ENCODE data around the gene CGRRF1. TPM values are rescaled to one million over a fixed set of nuclear protein-coding genes. Genes with fewer than 3 reads are reported as not detected.

CGRRF1 gene
- polyA plus RNA-seq, 5 donors = 24.2 to 32.4 (median 28.9) TPM

DNA sequence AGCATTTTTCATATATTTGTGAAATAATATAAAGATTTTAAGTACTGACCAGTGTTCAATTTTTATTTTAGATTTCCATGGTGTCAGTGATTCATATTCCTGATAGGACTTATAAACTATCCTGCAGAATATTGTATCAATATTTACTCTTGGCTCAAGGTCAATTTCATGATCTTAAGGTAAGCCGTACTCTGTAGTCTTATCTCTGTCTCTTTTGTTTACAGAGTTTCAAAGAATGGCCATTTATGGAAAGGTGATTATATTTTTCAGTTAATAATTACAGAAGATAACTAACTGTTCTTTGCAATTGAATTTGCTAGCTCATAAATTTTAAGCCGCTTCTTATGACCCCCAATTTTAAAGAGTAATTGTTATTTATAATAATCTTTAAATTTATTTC is 27.9 kb downstream of the CGRRF1 start:
- no peak for DNase-seq

GRCh38 chr14:54538055-54538454 is 28.3 kb downstream of the CGRRF1 start:
- DNase-seq = no peak

DNA sequence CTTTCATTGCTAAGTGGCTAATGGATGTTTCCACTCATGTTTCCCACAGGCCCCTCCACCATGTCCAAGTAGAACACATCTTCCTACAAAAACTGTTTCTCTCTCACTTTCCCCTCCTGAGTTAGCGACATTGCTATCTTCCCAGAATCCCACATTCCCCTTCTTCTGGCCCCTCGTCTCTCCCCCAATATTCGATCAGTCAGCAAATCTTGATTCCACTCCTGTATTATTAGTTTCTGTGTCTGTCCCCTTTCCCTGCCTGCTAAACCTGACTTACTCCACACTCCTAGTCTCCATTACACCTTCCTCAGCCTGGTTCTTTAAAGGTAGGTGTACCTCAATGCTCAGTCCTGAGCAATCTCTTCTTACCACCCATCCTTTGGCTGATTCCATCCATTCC is 37.9 kb downstream of the CGRRF1 start:
- DNase-seq = no peak

- DNase-seq = no peak
Measured at GRCh38 chr14:54548491-54548890, 38.8 kb downstream of the CGRRF1 start.

DNA sequence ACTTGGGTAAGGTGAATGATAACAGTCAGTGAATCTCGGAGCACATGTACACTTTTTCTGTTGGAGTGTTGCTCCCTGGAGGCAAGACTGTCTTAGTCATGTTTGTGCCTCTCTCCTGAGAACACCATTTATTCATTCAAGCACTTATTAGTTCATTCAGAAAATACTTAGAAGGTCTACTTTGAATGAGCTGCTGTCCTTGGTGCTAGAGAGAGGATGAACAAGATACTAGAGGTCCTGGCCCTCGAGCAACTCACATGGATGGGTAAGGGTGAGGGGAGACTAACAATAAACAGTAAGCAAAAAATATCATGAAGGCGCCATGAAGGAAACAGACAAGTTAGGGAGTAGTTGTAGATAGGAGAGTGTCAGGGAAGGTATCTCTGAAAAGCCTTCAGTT is 40.2 kb downstream of the CGRRF1 start:
- DNase-seq = no peak

DNA sequence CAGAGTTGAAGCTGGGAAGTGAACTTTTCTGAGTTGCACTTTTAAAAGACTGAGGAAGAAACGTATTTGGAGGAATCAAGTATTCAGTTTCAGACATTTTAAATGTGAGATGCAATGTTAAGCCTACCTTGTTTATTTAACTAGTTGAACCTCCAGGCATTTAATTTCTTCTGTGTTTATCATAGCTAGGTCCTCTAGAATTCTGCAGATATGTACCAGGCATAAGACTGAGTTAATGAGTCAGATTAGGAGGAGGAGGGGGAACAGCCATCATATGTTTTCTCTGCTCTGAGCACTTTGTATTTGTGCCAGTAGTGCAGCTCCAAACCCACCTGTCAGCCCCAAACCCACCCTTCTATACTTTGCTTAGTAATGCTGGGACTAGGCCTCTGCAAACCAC is 40.8 kb downstream of the CGRRF1 start:
- DNase-seq = no peak

GRCh38 chr14:54554401-54554800 is 44.7 kb downstream of the CGRRF1 start:
- DNase-seq = no peak

- DNase-seq = no peak
Measured at GRCh38 chr14:54555651-54556050, 45.9 kb downstream of the CGRRF1 start.

DNA sequence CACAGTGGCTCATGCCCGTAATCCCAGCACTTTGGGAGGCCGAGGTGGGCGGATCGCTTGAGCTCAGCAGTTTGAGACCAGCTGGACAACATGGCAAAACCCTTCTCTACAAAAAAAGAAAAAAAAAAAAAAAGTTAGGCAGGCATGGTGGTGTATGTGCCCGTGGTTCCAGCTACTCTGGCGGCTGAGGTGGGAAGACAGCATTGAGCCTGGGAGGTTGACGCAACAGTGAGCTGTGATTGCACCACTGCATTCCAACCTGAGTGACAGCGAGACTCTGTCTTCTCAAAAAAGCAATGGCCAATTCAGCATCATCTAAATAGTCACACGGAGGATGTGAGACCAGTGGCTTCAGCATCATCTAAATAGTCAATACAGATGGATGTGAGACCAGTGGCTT is 46.8 kb downstream of the CGRRF1 start:
- DNase-seq = no peak

- no peak for DNase-seq
Measured at GRCh38 chr14:54562334-54562733, 52.6 kb downstream of the CGRRF1 start.

DNA sequence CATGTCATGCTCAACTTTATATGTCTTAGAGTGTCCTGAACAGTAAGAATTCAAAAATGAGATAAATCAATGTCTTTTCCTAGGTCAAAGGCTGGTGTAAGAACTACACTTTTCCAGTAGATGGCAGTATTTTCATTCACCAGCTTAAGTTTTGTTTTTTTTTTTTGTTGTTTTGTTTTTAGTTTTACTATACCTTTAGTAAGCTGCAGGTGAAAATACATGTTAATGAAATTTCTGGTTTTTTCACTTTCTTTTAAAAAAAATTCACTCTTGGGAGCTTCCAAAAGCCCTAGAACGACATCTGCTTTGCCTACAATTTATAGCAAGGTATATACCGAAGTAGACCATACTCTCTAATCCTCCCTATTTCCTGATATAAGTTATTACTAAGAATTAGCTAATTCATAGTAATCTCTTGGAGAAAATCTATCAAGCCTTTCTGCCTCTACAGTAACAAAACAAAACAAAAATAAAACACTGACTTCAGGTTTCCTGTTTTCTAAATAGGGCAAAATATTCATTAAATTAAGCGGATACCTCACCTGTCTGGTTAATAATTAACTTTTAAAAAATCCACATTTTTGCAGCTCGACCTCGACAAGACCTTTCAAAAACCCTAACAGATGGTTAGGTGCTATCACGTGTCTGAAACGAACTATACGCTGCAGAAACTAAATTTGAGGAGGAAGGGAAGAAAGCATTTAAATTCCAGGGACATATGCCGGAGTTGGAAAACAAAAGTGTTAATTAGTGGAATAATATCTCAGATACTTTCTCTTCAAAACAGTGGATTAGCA is 54.6 kb downstream of the CGRRF1 start:
- peak; percentile 36 to 40 for DNase-seq

DNA sequence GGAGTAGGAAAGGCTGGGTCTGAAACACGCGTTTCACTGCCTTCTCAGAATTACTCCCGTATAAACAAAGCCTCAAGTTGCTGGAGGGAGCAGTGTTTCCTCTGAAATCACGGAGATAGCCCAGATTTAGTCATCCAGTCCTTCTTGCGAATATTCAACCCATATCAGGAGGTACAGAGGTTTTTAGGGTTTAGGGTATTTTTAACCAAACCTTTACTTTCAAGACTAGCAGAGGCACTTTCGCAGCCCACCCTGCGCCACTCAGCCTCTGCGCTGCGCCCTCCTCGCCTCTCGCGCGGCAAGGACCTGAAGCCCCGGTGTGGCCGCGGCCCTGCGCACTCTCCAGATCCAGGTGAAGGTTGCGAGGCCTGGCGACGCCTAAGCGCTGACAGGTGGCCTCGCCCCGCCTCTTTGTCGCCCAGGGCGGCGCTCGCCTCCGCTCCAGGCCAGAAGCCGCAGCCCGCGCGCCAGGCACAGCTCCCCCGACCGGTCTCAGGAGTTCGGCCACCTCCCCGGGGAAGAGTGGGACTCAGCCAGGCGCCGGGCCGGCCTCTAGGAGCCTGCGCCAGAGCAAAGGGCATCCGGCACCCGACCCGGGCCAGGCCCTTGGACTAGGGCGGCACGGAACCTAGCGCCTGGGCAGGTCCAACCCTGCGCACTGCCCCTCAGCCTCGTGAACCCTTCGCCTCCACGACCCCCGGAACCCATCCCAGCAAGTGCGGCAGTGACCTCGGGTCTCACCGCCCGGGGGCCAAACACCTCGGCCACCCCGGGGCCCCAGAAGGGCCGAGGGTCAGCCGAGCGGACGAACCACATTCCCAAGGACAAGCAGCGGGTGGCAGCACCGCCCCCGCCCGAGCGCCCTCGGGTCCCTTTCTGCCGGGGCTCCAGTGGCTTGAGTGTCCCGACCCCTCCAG is 55.4 kb downstream of the CGRRF1 start:
- DNase-seq = peak; percentile 56 to 62

DNA sequence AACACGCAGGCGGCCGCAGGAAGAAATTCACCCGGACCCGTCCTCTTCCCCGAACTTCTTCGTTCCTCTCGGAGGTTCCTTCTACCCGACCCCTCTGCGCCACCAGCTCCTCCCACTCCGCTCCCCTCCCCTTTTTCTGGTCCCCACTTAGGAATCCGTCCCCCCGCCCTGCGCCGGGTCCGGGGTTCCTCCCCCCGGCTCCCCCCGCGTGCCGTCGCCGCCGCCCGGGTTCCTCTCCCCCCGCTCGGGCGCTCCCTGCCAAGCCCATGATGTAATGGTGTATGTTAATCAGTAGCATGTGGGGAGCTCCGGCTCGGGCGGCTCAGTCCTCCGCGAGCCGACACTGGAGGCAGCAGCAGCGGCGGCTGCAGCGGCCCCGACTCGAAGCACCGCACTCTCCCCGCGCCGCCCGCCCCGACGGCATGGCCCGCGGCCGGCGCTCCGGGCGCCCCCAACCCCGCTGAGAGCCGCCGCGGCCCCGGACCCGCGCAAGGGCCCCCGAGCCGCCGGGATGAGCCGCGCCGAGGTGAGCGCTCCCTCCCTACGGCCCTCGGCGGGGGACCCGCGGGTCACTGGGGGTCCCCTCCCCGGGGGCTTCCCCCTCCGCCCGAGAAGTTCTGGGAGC is 56.2 kb downstream of the CGRRF1 start:
- DNase-seq = peak; percentile 89 to 91

DNA sequence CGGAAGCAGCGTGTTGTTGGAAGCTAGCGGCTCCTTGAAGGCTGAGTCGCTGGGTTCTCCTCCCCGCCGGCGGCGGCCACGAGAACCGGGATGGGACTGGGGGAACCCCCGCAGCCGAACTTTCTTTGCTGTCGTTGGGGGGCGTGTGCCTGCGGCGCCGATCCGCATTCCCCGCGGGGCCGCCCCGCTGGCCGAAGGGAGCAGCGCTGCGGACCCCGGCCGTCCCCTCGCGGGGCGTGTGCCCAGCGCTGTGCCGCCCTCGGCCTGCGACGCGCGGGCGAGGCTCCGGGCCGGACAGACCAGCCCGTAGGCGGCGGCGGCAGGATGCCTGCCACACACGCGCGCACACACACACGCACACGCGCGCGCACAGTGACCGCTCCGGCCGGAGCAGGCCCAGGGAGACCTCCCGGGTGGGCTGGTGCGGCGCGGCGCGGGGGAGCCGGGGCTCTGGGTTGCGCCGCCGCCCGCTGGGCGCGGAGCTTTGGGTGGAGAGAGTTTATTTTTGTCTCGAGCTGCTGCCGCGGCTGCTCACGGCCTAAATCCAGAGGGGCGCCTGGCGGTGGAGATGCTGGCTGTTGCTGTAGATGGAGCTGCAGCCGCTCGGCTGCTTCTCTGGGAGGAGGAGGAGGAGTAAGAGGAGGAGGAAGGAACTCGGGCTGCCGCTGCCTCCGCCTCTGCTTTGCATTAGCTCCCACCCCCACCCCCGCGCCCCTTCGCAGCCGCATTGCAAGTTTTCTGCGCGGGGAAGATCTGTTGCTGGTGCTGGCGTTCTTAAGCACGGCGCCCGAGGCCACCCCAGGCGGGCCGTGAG is 56.9 kb downstream of the CGRRF1 start, which contains the start of gene SAMD4A:
SAMD4A (plus strand) TSS at position 719 of the 814 bp plus-strand sequence. CDS start 789 bp downstream, outside the sequence.
- peak; percentile 76 to 81 for DNase-seq

DNA sequence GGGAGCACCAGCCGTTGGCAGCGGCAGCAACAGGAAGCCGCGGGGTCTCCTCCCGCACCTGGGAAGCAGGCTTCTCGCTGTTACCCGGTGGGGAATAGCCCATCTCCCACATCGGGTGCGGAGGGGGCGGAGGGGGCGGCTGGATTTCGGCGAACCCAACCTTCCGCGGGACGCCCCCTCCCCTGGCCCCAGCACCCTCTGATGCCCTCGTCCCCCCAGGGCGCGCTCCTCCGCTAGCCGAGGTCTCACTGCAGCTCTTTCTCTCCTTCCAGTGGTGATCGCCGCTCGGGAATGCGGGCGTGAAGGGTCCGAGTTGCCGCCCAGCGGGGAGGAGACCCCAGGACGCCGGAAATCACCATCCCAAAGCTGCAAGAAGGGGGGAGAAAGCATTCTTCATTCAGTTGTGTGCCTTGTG is 57.5 kb downstream of the CGRRF1 start:
- peak in 1 of 2 donors; percentile 45 for DNase-seq

- DNase-seq = peak; percentile 66 to 71
Measured at GRCh38 chr14:54567639-54568561, 58.2 kb downstream of the CGRRF1 start.

DNA sequence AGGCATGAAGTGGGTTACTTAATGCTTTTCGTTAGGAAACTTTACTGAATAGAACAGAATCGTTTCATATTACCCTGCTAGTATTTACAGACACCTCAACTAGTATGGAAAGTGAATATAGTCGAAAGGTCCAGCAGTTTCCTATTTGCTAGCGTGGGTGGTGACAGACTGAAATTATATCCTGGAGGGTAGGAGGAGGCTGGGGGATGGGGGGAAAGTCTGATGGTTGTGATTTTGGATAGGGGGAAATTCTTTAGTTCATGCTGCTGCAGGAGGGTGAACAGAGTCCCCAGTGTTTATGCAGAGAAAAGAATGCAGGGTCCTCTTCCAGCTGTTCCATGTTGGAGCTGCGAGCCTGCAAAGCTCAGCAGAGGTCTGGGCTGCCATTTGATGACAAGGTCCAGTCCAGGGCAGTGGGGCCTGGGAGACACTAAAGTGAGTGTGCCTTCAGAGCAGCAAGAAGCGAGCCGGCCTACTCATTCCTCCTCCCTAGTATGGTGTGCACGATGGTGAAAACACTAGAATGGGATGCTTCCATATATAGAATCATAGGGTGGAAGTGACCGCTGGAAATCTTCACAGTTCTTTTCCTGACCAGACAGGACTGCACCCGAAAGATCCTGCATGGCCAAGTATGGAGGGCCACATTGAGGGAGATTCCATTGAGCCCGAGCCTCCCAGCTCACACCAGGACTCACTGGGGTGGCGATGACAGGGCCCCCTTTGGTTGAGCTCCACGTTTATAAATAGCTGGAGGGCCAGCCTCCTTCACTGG is 59.3 kb downstream of the CGRRF1 start:
- DNase-seq = peak; percentile 26 to 27

DNA sequence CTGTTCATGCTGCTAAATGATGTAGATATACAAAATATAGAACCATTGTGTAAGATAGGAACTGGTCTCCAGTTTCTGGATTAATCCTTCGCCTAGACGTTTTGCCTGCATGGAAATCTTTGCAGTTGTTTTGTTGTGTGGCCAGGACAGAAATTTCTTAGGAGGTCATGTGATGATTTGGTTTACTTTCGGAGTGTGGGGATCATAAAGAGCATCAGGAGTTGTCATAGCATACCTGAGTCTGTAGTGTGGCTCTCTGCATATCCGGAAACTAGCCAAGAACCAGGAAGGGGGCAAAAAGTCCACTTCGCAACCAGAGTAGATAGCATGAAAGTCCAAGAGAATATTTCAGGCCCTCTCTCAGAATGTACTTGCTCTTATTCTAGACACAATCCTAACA is 60.3 kb downstream of the CGRRF1 start:
- no peak for DNase-seq
